ENCODE results near the gene KCP.

DNA sequence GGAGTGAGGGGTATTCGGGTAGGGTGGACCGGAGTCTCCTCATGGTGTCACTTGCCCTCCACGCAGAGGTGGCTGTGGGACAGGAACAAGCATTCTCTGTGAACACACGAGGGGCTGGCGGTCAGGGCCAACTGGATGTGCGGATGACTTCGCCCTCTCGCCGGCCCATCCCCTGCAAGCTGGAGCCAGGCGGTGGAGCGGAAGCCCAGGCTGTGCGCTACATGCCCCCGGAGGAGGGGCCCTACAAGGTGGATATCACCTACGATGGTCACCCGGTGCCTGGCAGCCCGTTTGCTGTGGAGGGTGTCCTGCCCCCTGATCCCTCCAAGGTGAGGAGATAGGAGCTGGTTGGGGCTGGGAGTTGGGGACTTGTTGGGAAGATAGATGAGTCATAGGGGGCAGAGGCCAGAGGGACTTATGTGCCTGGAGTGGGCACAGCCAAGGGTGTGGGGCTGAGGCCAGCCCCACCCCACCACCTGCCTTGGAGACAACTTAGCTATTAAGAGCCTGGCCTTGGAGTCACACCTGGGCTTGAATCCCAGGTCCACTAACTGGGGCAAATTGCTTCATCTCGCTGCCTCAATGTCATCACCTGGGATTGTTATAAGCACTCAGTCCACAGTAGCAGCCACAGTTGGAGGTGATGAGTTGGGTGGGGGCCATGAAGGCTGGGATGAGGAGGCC, 66.4 kb downstream of the KCP start:
- TF ChIP-seq, protein P1, sequence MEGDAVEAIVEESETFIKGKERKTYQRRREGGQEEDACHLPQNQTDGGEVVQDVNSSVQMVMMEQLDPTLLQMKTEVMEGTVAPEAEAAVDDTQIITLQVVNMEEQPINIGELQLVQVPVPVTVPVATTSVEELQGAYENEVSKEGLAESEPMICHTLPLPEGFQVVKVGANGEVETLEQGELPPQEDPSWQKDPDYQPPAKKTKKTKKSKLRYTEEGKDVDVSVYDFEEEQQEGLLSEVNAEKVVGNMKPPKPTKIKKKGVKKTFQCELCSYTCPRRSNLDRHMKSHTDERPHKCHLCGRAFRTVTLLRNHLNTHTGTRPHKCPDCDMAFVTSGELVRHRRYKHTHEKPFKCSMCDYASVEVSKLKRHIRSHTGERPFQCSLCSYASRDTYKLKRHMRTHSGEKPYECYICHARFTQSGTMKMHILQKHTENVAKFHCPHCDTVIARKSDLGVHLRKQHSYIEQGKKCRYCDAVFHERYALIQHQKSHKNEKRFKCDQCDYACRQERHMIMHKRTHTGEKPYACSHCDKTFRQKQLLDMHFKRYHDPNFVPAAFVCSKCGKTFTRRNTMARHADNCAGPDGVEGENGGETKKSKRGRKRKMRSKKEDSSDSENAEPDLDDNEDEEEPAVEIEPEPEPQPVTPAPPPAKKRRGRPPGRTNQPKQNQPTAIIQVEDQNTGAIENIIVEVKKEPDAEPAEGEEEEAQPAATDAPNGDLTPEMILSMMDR (IDR thresholded peaks at IDR 0.05 in 2 of 3, conservative IDR thresholded peaks at IDR 0.05 in 1 of 3; ENCODE audit: borderline replicate concordance in 1 of 3, insufficient read depth in 1 of 3, low read depth in 2 of 3, low read length in 2 of 3), result no peak
- TF ChIP-seq EZH2 (IDR thresholded peaks at IDR 0.05) (no peak), SP1 (IDR thresholded peaks at IDR 0.05; ENCODE audit: low read depth) (no peak), POLR2A (IDR thresholded peaks at IDR 0.05; ENCODE audit: borderline replicate concordance, extremely low read depth, insufficient read depth, insufficient read length) (no peak), ZNF274 (IDR thresholded peaks at IDR 0.05; ENCODE audit: low read depth, low read length) (no peak), RAD21 (IDR thresholded peaks at IDR 0.05; ENCODE audit: low read depth) (no peak), EGR1 (IDR thresholded peaks at IDR 0.05; ENCODE audit: low read depth) (no peak), POLR2AphosphoS5 (IDR thresholded peaks at IDR 0.05; ENCODE audit: low read depth, low read length) (no peak), EZH2phosphoT487 (IDR thresholded peaks at IDR 0.05; ENCODE audit: borderline replicate concordance) (no peak), CBX3 (IDR thresholded peaks at IDR 0.05; ENCODE audit: low read depth) (no peak)
- TF ChIP-seq, protein P2, sequence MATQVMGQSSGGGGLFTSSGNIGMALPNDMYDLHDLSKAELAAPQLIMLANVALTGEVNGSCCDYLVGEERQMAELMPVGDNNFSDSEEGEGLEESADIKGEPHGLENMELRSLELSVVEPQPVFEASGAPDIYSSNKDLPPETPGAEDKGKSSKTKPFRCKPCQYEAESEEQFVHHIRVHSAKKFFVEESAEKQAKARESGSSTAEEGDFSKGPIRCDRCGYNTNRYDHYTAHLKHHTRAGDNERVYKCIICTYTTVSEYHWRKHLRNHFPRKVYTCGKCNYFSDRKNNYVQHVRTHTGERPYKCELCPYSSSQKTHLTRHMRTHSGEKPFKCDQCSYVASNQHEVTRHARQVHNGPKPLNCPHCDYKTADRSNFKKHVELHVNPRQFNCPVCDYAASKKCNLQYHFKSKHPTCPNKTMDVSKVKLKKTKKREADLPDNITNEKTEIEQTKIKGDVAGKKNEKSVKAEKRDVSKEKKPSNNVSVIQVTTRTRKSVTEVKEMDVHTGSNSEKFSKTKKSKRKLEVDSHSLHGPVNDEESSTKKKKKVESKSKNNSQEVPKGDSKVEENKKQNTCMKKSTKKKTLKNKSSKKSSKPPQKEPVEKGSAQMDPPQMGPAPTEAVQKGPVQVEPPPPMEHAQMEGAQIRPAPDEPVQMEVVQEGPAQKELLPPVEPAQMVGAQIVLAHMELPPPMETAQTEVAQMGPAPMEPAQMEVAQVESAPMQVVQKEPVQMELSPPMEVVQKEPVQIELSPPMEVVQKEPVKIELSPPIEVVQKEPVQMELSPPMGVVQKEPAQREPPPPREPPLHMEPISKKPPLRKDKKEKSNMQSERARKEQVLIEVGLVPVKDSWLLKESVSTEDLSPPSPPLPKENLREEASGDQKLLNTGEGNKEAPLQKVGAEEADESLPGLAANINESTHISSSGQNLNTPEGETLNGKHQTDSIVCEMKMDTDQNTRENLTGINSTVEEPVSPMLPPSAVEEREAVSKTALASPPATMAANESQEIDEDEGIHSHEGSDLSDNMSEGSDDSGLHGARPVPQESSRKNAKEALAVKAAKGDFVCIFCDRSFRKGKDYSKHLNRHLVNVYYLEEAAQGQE (IDR thresholded peaks at IDR 0.05; ENCODE audit: low read depth), result no peak
- TF ChIP-seq, protein P3, sequence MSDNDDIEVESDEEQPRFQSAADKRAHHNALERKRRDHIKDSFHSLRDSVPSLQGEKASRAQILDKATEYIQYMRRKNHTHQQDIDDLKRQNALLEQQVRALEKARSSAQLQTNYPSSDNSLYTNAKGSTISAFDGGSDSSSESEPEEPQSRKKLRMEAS (IDR thresholded peaks at IDR 0.05), result no peak

Data from HCT116 (cell line).